NAMALWA (cell line): ENCODE data around the gene RSRC1.
"Not testable (repeated sequence)": the region's sequence is repeated elsewhere in the genome, so short reads cannot be mapped to it uniquely, and the experiment has no call there.

Source experiments
- DNase-seq: peaks from one replicate; pipeline ENCODE4 v3.0.0-alpha.2; 2015; ENCODE audit warnings: low spot score

RSRC1 gene, protein sequence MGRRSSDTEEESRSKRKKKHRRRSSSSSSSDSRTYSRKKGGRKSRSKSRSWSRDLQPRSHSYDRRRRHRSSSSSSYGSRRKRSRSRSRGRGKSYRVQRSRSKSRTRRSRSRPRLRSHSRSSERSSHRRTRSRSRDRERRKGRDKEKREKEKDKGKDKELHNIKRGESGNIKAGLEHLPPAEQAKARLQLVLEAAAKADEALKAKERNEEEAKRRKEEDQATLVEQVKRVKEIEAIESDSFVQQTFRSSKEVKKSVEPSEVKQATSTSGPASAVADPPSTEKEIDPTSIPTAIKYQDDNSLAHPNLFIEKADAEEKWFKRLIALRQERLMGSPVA

DNA sequence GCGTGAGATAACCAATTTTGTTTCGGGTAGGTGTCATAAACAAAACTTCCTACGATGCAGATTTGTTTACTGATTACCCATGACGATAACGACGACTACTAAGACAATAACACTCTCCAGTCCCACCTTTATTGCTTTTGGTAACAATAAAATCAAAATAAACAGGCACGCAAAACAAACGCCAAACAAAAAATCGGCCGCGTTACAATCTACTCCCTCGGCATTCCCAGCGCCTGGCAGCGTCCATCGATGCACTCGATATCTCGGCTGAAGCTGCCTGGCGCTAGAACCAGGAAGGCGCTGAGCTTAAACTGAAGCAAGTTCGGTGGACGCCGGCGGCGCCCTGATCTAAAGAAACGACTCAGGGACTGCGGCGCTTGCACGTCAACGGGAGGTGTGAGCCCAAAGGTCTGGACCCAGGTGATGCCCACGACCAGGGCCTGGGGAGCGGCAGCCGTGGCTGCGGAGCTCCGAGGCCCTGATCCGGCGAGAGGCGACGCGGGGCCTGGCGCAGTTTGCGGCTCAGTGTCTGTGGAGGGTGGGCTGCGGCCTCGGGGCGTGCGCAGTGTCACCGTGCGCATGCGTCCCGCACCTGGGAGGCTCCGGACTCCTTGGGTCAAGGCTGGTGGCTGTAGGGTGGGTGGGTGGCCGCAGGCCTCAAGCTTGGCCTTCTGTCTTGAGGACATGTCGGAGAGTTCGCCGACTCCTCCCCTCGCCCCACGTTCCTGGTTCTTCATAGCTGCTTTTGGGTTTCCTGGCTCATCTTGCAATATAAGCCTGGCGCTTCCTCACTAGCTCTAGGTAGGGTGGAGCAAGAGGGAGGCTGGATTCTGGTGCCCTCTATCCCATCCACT is at the start of gene RSRC1:
Gene RSRC1, plus strand, starts transcription at position 286 of the 854 bp plus-strand sequence. CDS start 12,016 bp downstream, outside the sequence.
- DNase-seq, result peak; percentile 96

DNA sequence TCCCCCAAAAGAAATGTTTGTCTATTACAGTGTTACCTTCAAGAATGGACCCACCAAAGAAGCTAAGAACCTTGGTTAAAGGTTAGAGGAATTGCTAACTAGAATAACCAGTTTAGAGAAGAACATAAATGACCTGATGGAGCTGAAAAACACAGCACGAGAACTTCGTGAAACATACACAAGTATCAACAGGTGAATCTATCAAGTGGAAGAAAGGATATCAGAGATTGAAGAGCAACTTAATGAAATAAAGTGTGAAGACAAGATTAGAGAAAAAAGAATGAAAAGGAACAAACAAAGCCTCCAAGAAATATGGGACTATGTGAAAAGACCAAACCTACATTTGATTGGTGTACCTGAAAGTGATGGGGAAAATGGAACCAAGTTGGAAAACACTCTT is 44.3 kb upstream of the RSRC1 start:
- not testable (repeated sequence) for DNase-seq

DNA sequence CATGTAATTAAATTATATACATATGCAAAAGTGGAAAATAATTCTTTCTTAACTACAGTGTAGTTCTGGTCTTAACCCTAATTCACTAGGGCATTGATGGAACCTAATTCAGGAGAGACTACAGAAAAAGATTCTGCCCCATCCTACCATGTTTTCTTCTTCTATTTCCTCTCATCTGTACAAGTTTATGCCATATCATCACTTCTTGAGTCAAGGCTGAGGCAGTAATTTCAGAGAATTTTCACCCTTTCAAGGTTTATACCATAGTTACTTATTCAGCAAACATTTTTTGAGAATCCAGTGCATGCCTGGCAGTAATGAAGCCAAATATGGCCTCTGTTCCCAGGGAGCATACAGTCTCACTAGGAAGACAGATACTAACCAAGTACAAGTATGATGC is 37.1 kb upstream of the RSRC1 start:
- DNase-seq, result no peak

DNA sequence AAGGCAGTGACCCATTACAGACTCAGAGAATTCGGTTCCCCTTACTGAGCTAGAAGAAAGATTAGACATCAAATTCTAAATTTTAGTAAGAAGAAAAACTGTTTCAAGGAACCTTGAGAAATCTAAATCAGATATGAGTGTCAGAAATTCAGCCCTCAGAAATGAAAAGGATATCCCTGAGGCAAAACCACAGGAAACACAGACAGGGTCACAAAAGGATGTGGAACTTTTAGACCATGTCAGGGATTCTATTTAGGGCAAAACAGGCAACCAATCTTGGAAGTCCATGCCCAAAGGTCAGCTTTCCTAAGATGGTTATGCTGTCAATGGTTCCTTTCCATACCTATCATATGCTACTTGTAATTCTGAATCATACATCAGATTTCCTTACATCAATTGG is 35.3 kb upstream of the RSRC1 start:
- DNase-seq, result no peak

DNA sequence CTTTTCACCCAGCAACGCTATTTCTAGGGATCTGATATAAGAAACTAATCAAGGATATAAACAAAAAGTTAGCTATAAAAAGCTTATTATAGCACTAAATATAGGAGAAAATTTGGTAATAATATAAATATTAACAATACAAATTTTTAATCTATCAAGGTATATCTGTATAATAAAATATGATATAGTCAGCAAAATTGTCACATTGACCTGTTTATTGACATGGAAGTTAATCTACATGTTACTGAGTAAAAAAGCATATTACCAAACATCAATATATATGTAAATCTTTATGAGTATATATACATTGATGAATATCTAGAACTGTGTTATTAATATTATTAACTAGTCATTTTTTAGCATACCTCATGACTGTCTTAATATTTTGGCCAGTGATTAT is 30.3 kb upstream of the RSRC1 start:
- no peak for DNase-seq

DNA sequence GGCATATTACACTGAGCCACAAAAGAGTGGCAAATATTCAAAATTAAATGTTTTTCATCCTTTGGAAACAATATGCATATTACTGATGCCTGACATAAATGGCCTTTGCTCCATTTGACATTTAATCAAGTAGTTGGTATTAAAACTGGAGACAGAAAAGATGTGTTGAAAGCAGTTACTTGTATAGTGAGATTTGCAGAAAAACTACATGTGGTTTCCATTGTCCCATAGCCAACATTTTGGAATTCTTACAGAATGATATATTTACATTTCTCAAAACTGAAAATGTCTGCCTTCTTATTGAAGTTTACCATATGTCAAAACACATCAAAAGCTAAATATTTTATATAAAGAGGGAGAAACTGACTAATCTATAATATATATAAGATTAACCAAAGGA is 25.2 kb upstream of the RSRC1 start:
- DNase-seq, result no peak

DNA sequence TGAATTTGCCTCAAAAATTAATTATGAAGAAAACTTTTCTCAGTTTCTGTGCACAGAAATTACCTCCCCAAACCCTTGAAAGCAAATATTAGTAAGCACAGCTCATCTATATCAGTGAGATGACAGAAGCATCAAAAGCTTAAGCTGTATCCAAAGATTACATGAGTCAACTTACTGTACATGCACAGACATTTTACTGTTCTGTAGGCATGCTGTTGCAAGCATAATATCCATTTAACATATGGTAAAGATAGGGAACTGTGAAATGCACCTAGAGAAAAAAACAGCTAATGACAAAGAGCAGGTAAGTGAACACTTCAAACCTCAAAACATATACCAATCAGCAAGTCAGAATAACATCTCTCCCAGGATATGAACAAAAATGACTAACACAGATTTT is 24.5 kb upstream of the RSRC1 start:
- no peak for DNase-seq

DNA sequence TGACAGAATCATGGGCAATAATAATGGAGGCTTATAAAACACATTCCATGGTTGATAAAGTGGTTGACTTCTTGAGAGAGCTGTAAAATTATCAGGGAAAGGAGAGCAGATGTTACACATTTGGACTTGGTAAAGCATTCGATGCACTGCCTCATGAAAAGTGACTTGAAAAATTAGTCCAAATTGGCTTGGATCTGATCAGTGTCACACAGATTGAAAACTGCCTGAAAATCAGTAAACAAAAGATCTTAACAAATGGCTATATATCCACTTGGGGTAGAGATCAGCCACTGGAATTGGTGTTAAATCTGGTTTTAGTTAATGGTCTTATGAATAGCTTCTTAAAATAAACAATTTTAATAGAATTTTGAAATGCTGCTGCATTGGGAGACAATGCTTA is 24.0 kb upstream of the RSRC1 start:
- DNase-seq, result no peak

DNA sequence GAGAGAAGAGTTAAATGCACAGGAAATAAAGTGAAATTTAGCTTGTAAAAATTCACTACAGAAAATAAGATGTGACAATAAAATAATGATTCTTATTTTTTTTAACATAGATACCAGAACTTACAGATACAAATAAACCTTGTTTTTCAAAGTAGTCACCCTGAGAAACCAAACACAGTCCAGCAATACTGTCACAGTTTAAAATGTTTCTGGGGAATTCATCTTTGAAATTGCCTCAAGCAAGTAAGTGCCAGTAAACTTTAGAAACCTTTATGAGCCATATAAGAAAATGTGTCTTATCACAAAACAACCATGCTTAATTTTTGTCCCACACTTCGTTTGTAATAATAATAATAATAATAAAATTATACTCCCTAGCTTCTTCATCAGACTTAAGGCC is 23.5 kb upstream of the RSRC1 start:
- no peak for DNase-seq

DNA sequence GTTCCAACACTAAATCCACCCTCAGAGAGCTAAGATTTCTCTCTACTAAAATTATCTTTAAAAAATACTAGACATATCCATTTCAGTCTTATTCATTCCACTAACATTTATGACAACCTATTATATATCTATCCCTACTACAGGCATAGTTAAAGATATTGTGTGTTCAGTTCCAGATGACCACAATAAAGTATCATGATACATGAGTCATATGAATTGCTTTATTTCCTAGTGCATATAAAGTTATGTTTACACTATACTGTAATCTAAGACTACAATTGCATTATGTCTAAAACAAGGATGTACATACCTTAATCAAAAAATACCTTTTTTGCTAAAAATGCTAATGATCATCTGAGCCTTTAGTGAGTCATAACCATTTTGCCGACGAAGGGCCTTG is 23.1 kb upstream of the RSRC1 start:
- no peak for DNase-seq

DNA sequence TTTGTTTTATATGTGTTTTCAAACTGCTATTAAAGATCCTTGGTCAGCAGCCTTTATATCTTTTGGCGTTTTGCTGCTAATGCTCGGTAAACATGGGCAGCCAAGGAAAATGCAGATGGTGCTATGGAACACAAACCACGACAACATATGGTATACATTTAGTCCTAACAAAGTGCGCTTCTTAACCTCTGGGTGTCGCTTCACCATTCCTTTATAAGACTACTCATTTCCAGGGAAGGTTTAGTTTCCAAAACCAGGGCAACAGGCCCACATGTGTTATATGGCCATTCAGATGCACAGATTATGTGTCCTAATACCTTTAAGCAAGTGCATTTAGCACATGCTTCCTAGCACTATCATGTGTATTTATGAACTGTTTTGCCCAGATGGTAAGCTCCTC is 18.4 kb upstream of the RSRC1 start:
- DNase-seq, result no peak

DNA sequence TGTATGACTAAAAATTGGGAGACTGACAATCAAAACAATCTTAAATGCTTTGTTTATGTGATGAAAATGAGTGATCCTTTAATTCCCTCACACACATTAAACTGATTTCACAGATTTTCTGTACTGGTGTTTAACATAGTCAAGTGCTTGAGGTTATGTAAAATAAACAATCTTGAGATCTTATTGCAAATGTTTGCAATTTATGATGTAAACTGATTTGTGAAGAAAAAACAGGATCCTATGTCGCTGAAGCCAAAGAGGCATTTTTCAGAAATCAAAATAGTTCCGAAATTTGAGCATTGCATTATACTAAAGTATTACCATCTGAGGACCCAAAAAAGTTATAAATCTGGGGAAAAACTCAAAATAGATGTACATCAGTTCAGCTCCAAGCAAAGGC is 16.4 kb upstream of the RSRC1 start:
- no peak for DNase-seq

DNA sequence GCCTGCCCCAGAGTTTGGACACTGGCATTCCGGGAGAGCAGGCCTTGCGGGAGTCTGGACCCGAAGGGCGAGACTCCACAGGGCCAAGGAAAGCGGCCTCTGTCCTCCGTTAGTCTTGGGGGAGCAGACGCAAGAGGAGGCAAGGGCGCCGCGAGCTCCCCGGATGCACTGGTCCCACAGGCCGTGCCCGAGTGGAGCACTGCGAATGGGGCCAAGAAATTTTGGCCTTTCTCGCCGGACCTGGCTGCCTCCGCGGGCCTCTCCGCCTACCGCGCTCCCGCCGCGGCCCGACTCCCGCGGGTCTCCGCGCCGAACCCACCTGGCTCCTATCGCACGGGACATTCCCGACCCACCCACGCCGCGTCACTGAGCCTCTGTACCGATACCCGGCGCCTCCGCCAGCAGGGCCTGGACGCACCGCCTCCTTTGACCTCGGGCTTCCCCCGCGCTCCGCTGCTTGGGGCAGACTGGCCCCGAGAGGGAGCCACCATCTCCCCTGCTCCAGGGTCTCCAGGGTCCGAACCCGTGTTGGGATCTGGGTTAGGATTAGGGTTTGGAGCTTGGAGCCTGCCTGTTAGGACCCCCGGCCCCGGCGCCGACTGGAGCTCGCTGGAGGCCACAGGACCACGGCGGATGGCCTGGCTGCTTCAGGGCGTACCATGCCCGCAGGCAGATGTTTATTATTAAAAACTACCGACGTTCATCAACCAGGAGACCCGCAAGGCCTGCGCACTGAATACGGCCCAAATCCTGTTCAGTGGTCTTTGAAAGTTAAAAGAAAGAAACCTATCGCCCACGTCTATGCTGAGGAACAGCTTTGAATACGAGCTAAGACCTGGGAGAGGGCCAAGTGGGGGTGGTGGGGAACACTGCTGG is 15.4 kb upstream of the RSRC1 start:
- no peak for DNase-seq

DNA sequence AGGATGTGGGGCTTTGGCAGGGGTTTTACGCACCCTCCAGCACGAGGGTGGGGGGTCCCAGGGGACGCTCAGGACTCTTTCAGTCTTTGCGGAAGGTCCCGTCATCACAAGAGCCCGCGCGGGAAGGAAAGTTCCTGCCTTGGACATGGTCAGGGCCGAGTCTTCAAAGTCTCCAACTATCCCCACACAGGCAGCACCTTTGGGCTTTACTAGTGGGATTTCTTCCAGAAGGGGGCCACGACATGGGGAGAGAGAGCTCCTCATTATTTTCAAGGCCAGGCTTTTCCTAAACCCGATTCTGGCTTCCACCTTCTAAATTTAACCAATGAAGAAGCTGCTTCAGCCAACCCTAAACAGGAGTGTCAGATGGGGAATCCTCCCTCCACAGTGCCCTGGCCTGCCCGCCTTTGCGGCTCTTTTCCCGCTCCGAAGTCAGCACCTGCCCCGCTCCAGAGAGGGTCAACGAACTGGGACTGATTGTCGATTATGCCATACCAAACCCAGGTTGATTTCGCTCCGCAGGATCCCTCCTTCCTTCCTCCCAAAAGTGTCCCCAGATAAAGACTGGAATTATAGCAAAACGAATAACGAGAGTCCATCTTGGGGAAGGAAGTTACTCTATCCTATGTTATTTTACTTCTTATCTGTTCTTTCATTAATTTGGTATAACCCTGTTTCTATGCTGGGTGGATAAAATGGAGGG is 14.6 kb upstream of the RSRC1 start:
- no peak for DNase-seq

DNA sequence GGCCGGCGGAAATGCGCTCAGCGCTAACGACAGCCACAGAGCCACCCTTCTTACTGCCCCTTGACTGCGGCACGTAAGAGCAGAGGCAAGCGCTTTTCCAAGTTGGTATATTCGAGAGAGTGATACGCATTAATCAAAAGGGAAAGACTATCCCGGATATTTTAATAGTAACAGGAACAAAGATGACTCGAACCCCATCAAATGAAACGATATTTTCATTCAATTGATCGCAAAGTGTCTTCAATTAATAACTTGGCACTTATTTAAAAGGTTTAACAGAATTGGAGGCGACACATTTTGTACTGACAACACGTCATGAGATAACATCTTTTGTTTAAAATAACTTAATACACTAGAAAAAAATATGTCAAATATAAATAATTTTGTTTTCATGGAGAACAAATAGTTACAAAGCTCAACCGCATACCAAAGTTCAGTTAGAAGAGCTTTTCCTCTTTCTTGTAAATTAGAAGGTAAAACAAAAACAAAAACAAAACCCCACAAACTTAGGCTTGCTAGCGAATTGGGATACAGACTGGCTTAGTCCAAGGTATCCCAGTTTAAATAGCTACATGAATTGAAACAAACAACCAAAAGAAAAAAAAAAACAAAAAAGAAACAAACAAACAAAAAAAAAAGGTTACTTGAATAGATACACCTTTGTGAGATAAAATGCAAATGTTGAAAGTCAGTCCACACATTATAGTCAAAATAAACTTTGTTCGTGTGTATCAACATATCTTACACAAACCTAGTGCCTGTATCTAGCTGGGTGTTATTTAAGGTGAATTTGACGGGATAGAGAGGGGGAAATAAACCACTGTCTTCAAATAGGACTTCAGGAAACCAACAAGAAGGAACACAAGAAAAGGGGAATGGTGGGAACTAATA is 13.8 kb upstream of the RSRC1 start:
- no peak for DNase-seq

DNA sequence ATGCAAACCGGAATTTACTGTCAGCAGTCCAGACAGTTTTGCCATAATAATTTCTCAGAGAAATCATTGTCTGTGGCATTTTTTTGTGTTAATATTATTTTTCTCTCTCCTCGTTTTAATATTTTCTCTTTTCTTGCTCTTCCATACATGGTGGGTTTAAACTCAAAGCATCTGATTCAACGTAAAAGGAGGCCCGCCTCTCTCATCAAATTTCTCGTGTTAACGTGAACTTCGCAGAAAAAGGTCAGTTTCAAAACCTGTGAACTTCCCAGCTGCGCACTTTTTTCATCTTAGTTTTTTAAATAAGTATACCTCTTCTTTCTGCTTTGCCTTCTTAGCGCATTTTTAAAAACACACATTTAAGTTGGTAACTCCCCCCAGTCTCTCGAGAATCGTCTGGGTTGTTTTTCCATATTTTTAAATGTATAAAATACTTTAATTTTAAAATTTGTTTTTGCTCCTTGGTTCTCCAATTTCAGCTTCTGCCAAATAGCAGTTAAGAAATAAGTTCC is 12.8 kb upstream of the RSRC1 start:
- peak; percentile 63 for DNase-seq

DNA sequence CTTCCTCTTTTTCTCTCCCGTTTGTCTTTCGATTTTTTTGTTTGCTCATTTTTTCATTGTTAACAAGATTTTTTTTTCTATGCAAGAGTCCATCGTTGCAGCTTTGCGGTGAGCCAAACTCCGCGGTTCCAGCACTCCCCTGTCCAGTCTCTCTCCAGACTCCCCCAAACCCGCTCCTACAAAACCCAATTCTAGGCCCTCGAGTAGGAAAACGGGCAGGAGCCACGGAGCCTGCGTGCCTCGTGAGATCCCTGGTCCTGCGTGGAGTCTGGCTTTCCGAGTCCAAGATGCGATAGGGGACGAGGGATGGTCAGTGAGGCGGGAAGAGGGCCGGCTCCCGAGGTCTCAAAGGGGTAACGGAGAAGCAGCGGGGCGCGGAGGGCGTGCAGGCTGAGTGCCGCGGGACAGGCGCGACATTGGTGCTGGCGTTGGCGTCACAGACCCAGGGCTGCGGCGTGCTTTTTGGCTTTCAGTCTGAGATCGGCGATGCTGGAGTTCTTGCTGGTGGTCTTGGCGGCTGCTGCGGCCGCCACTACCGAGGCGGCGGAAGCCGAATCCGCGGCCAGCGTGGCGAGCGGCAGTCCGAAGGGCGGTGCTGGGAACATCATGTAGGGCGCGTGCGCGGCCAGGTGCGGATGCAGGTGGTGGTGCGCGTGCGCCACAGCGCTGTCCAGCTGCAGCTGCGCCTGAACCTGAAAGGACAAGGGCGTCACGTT is 12.1 kb upstream of the RSRC1 start:
- DNase-seq, result peak; percentile 93

DNA sequence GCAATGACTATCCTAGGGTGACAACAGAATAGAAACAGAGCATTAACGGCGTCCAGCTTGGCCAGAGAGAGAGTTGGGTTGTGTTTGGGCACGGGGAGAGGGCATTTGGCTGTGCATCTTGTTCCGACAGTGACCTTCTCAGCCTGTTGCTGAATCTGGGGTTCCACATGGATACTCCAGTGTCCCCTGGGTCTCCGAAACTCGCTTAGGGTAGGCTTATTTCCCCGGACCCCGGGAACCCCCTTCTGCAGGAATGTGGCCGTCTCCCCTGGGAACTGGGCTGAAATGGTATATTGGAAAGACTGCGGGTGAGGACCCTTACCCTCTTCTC is 11.6 kb upstream of the RSRC1 start:
- no peak for DNase-seq

DNA sequence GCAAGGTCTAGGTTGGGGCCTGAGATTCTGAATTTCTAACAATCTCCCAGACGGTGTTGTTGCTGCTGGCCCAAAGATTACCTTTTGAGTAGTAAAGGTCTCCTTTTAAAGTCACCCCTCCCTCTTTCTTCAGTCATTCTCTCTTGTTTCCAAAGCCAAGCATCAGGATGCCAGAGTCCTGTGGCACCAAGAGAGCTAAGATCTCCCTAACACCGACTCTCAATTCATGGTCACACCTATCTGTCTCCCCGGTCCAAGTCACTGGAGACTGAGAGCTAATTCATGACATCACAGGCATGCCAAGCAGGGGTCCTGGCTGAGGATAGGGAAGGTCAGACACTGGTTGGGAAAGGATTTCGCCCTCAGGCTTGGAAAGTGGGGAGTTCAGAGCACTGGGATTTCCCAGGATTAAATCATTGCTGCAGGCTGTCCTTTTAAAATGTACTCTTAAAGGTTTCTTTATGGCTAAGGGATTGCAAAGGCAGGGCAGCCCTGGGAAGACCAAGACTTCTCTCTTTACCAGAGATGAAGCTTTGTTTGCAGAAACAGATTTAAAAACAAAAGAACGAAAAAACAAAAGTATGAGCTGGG is 11.0 kb upstream of the RSRC1 start:
- no peak for DNase-seq

DNA sequence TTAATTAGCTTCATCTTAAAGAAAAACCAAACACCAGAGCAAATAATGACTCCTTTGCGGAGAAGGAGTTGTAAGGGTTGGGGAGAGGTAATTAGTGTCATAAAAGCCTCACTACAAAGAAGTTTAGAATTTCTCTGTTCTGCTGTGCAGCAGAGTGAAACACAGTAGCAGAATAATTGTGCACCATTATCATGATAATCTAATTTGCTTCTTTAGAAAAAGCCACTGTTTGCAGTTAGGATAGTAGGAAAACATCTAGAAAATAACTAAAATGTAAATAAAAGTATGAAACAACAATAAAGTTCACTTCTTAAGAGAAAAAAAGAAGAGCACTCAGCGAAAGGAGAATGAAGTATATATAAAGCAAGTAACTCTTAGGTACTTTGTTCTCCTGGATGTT is 9.2 kb upstream of the RSRC1 start:
- DNase-seq, result no peak
